GM23248 (cell line): ENCODE results near the gene SLC22A1. TPM values are rescaled to one million over a fixed set of nuclear protein-coding genes. Genes with fewer than 3 reads are reported as not detected.

ENCODE experiments used
- DNase-seq: peaks from one replicate; pipeline ENCODE4 v3.0.0-alpha.2; 2015
- H2AFZ ChIP-seq: fragments of 200-600 bp; sonication (generic); 2 replicates; pipeline ENCODE4 v1.6.1; 2016; ENCODE audit warnings: antibody characterized with exemption
- H3F3A ChIP-seq: fragments of 200-600 bp; sonication (generic); 2 replicates; pipeline ENCODE4 v1.6.1; 2016; ENCODE audit warnings: mild to moderate bottlenecking, antibody characterized with exemption, mixed run types; ENCODE audit not compliant: insufficient read depth
- H3K27ac ChIP-seq: fragments of 200-600 bp; sonication (generic); 2 replicates; pipeline ENCODE4 v1.5.1; 2016; ENCODE audit warnings: mild to moderate bottlenecking
- H3K27me3 ChIP-seq: fragments of 200-600 bp; sonication (generic); replicated peaks from 2 replicates; pipeline ENCODE4 v1.6.1; 2016; ENCODE audit warnings: mild to moderate bottlenecking; ENCODE audit not compliant: insufficient read depth
- H3K36me3 ChIP-seq: fragments of 200-600 bp; sonication (generic); 2 replicates; pipeline ENCODE4 v1.6.1; 2016; ENCODE audit warnings: low read depth, mild to moderate bottlenecking
- H3K4me1 ChIP-seq: fragments of 200-600 bp; sonication (generic); 2 replicates; pipeline ENCODE4 v1.6.1; 2016; ENCODE audit warnings: mild to moderate bottlenecking; ENCODE audit not compliant: insufficient read depth
- H3K4me2 ChIP-seq: fragments of 200-600 bp; sonication (generic); one replicate; pipeline ENCODE4 v1.6.1; 2016; ENCODE audit warnings: mild to moderate bottlenecking; ENCODE audit not compliant: unreplicated experiment
- H3K4me3 ChIP-seq: fragments of 200-600 bp; sonication (generic); 2 replicates; pipeline ENCODE4 v1.5.1; 2016; ENCODE audit warnings: mild to moderate bottlenecking
- H3K79me2 ChIP-seq: fragments of 200-600 bp; sonication (generic); 2 replicates; pipeline ENCODE4 v1.6.1; 2016; ENCODE audit warnings: mild to moderate bottlenecking; ENCODE audit not compliant: insufficient read depth
- H3K9ac ChIP-seq: fragments of 200-600 bp; sonication (generic); 2 replicates; pipeline ENCODE4 v1.6.1; 2016; ENCODE audit warnings: mild to moderate bottlenecking
- H3K9me2 ChIP-seq: fragments of 200-600 bp; sonication (generic); 2 replicates; pipeline ENCODE4 v1.6.1; 2016; ENCODE audit warnings: mixed run types, mild to moderate bottlenecking, moderate library complexity; ENCODE audit not compliant: insufficient read depth
- H3K9me3 ChIP-seq: fragments of 200-600 bp; sonication (generic); one replicate; pipeline ENCODE4 v1.6.1; 2017; ENCODE audit warnings: low read depth
- H4K20me1 ChIP-seq: fragments of 200-600 bp; sonication (generic); 2 replicates; pipeline ENCODE4 v1.6.0; 2016; ENCODE audit not compliant: insufficient read depth
- EZH2 ChIP-seq: fragments of 200-600 bp; sonication (generic); IDR thresholded peaks from 2 replicates; pipeline ENCODE4 v1.6.1; 2018; ENCODE audit warnings: antibody characterized with exemption, mild to moderate bottlenecking; ENCODE audit not compliant: insufficient read depth, poor library complexity, severe bottlenecking
- EZH2phosphoT487 ChIP-seq: fragments of 200-600 bp; sonication (generic); IDR thresholded peaks from 2 replicates; pipeline ENCODE4 v1.6.1; 2018; ENCODE audit warnings: antibody characterized with exemption, moderate library complexity, mild to moderate bottlenecking, low read depth; ENCODE audit not compliant: insufficient read depth
- WGBS, 2 experiments: methylation state at CpG; one replicate each; pipeline ENCODE4 v1.1.6; 2015 to 2017; ENCODE audit warnings: low lambda C conversion rate in 2 of 2, low coverage in 1 of 2; ENCODE audit errors: missing lambda C conversion rate in 2 of 2; 5-methylcytosine and 5-hydroxymethylcytosine counted together
- in situ Hi-C: fragments of 300-500 bp; cut with MboI; formaldehyde crosslinking; loops from 2 replicates; pipeline ENCODE4 v1.15.0; 2020
- polyA plus RNA-seq: library from polyadenylated mRNA; unstranded; fragments of >200 nt; fragmentation: Nextera tagmentation; extraction: Ambion mirVana; gene quantifications from 2 replicates; pipeline ENCODE4 v1.2.1, GENCODE V29; 2016
- total RNA-seq: library from RNA; depleted of rRNA; stranded (reverse); fragments of >200 nt; shearing (Covaris generic); gene quantifications from 2 replicates; pipeline ENCODE4 v1.2.3, GENCODE V29; 2014

The SLC22A1 gene
- total and polyA plus RNA-seq, 2 experiments from 2014 or later = not detected

DNA sequence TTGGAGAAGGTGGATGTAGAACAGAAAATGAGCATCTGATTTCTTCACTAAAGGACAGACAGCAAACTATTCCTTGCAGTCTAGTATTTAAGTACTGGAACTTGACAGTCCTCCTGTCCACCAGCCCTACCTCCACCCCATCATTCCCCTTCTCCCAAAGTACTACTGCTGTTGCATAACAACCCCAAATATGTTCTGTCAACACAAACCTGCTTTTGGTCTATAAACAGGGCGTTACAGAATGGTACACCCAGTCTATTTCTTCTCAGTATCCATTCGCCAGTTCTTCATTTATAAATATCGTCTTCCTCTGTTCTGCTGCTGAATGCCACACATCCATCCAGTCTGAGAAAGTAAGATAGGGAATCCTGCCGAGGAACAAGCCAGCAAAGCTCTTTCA lies 27.7 kb upstream of the SLC22A1 start:
- no peaks in the 10 kb centered on the region for H4K20me1 ChIP-seq
- H3K4me1 ChIP-seq = peaks cover 5% of the 10 kb centered on the region
- H3K4me3 ChIP-seq = no peak overlapping the region
- H3K36me3 ChIP-seq = peaks cover 7% of the 10 kb centered on the region; the same call in 1 of the 2 replicates
- peaks cover 16% of the 10 kb centered on the region; the same call in 1 of the 2 replicates for H3F3A ChIP-seq
- no peaks in the 10 kb centered on the region for H3K9me2 ChIP-seq
- H3K27ac ChIP-seq = no peak overlapping the region
- no peak for DNase-seq
- H3K9me3 ChIP-seq = no peaks in the 10 kb centered on the region
- no peak overlapping the region for H3K9ac ChIP-seq
- no peaks in the 10 kb centered on the region for H3K79me2 ChIP-seq
- TF ChIP-seq EZH2 = no peak
- in situ Hi-C loops = no loop called here
- no peak overlapping the region for H3K4me2 ChIP-seq
- no peak overlapping the region for H2AFZ ChIP-seq
- WGBS, 2 experiments = 96 to 98% methylated on average over 4 of the region's 4 CpGs
- no peaks in the 10 kb centered on the region for H3K27me3 ChIP-seq

DNA sequence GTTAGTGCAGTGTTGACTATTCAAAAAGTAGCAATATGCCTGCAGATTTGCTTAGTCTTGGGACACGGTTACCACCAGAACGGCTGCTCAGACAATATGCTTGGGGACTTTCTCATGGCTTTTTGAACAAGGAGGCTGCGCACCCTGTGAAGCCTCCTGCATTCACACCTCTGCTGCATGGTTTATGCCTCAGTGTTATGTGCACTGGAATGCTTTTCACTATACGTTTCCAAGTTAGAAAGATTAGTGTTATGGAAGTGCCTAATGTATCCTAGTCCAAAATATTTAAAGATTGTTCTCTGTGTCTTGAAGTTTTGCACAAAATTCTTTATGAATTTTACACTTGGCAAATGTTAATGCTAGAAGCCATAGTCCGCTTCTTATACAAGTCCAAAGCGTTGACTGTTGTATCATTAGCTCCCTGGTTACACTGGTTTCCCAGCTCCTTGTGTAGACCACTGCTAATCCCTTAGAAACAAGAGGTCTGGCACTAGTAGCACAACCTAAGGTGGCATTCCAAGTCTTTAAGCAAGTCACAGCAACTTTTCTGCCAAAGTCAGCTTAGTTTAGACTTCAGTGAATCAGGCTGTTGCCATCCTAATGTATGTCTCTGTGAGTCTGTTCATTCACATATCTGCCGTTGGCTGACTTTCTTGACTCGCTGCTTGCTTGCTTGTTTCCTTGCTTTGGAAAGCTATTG lies 26.3 kb upstream of the SLC22A1 start:
- Histone ChIP-seq H3K9me2 (no peaks in the 10 kb centered on the region), H3K27me3 (no peaks in the 10 kb centered on the region), H3F3A (peaks cover 3% of the 10 kb centered on the region; the same call in 1 of the 2 replicates), H3K4me1 (no peaks in the 10 kb centered on the region), H3K9me3 (no peaks in the 10 kb centered on the region), H3K27ac (no peak overlapping the region), H3K9ac (no peak overlapping the region), H4K20me1 (no peaks in the 10 kb centered on the region), H3K4me3 (no peak overlapping the region), H3K4me2 (no peak overlapping the region), H3K36me3 (peaks cover 3% of the 10 kb centered on the region; the same call in 1 of the 2 replicates), H2AFZ (no peak overlapping the region), H3K79me2 (no peaks in the 10 kb centered on the region)
- in situ Hi-C loops = no loop called here
- WGBS, 2 experiments = 93 to 98% methylated on average over 8 of the region's 8 CpGs
- no peak for DNase-seq
- TF ChIP-seq EZH2 (no peak), EZH2phosphoT487 (no peak)

DNA sequence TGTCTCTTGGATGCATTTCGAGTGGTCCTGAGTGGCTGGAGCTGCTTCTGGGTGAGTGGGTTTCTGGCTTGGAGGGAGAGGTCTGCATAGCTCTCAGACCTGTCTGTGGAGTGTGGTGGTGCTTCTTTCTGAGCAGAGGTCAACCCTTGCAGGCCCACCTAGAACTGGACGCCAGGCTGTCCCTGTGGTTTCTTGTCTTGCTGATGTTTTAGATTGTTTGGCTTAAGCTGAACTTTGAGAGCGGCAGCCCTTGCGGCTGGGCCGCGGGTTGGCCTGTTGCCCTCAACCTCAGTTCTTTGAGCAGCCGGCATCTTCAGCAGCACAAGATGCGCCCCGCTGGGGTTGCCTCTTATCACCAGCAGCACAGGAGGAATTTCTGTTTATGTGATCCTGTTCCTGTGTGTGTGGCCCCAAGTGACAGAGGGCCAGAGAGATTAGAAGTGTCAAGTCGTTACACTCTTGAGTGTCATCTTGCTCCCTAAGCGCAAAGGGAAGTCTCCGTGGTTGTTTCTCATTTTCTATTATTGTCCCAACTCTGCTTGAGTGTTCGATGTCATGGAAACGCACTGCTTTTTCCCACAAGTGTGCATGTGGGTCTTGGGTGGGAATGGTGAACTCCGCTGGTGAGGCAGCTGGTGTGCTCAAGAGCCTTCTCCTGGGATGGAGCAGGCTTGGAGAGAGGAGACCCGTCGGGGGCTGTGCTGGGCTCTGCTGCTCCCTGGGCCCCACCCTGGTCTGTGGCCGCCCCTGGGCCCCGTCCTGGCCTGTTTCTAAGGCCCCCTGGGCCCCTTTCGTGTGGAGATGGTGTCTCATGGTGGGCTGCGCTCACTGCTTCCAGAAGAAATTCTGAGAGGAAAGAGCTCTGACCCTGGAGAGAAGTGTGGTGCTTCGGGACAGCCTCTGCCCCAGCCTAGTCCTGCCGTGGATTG lies 20.1 kb upstream of the SLC22A1 start:
- Histone ChIP-seq H3K36me3 (peaks cover 9% of the 10 kb centered on the region; the same call in 1 of the 2 replicates), H3K79me2 (no peaks in the 10 kb centered on the region), H3K9ac (no peak overlapping the region), H2AFZ (no peak overlapping the region), H3K9me3 (no peaks in the 10 kb centered on the region), H4K20me1 (no peaks in the 10 kb centered on the region), H3K4me3 (no peak overlapping the region), H3K4me1 (no peaks in the 10 kb centered on the region), H3K9me2 (no peaks in the 10 kb centered on the region), H3F3A (no peaks in the 10 kb centered on the region), H3K27me3 (no peaks in the 10 kb centered on the region), H3K27ac (no peak overlapping the region), H3K4me2 (no peak overlapping the region)
- WGBS, 2 experiments = 97 to 99% methylated on average over 20 to 23 of the region's 23 CpGs
- in situ Hi-C loops = loop anchor here (10.0 kb wide), 1 partner anchor 353 kb away; no protein-coding TSS in a partner anchor
- no peak for DNase-seq
- no peak for TF ChIP-seq EZH2
- no peak for TF ChIP-seq EZH2phosphoT487

DNA sequence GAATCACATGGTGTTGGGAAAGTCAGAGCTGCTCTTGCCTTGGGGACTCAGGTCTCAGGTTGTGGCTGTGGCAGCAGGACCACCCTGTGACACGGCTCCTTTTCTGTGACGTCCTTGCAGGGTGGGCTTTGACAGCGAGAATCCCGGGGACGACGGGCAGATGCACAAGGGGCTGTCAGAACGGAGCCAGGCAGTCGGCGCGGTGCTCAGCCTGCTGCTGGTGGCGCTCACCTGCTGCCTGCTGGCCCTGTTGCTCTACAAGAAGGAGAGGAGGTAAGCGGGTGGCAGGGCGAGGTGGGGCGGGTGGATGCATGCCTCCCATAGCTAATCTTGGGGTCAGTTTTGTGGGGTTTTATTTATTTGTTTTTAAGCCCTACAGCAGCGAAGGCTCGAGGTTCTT lies 19.2 kb upstream of the SLC22A1 start:
- Histone ChIP-seq H3K9me3 (no peaks in the 10 kb centered on the region), H3K4me2 (no peak overlapping the region), H3K27ac (no peak overlapping the region), H3K36me3 (peaks cover 9% of the 10 kb centered on the region; the same call in 1 of the 2 replicates), H2AFZ (no peak overlapping the region), H3K9ac (no peak overlapping the region), H3K4me1 (no peaks in the 10 kb centered on the region), H3K27me3 (no peaks in the 10 kb centered on the region), H4K20me1 (no peaks in the 10 kb centered on the region), H3K9me2 (no peaks in the 10 kb centered on the region), H3K4me3 (no peak overlapping the region), H3K79me2 (no peaks in the 10 kb centered on the region), H3F3A (no peaks in the 10 kb centered on the region)
- TF ChIP-seq EZH2 (no peak), EZH2phosphoT487 (no peak)
- WGBS, 2 experiments = 94 to 97% methylated on average over 16 of the region's 16 CpGs
- no peak for DNase-seq
- in situ Hi-C loops = loop anchor here (10.0 kb wide), 1 partner anchor 352 kb away; no protein-coding TSS in a partner anchor
